Umbilical cord (tissue), 2 donors: ENCODE data around the gene F8. TPM values are rescaled to one million over a fixed set of nuclear protein-coding genes. Genes with fewer than 3 reads are reported as not detected.
"Not testable (repeated sequence)": the region's sequence is repeated elsewhere in the genome, so short reads cannot be mapped to it uniquely, and the experiment has no call there.

Experiments used
- DNase-seq: peaks from one replicate; pipeline ENCODE4 v3.0.0-alpha.2; 2015; ENCODE audit warnings: low spot score
- total RNA-seq: library from RNA; depleted of rRNA; stranded (reverse); fragments of >200 nt; gene quantifications from one replicate; pipeline ENCODE4 v1.2.3, GENCODE V29; 2014; ENCODE audit warnings: low replicate concordance; ENCODE audit not compliant: insufficient read depth

F8 gene
- total RNA-seq, 1 donor from 2014 or later = 1.4 TPM

- DNase-seq = not testable (repeated sequence)
Measured at GRCh38 chrX:154816326-154816898, 206.1 kb downstream of the F8 start.

GRCh38 chrX:154815274-154815818 is 207.2 kb downstream of the F8 start:
- DNase-seq = no peak

GRCh38 chrX:154813801-154814200 is 208.7 kb downstream of the F8 start:
- DNase-seq = no peak

- DNase-seq = no peak
Measured at GRCh38 chrX:154812341-154813101, 210.0 kb downstream of the F8 start.

- no peak for DNase-seq
Measured at GRCh38 chrX:154809939-154810665, 212.4 kb downstream of the F8 start.

GRCh38 chrX:154806837-154807501 is 215.6 kb downstream of the F8 start:
- no peak for DNase-seq

- no peak for DNase-seq
Measured at GRCh38 chrX:154805696-154806091, 216.8 kb downstream of the F8 start.

GRCh38 chrX:154804957-154805695 is 217.4 kb downstream of the F8 start, which contains the start of gene MPP1:
Gene MPP1 (minus strand): TSS chrX:154805485. CDS start chrX:154805373, 112 bp downstream.
- DNase-seq = peak; percentile 81

- no peak for DNase-seq
Measured at GRCh38 chrX:154804261-154804956, 218.1 kb downstream of the F8 start.

- DNase-seq = no peak
Measured at GRCh38 chrX:154802947-154803346, 219.6 kb downstream of the F8 start.

- DNase-seq = no peak
Measured at GRCh38 chrX:154800478-154801210, 221.9 kb downstream of the F8 start.

GRCh38 chrX:154799556-154800348 is 222.8 kb downstream of the F8 start:
- DNase-seq = no peak

GRCh38 chrX:154797006-154797405 is 225.5 kb downstream of the F8 start:
- DNase-seq = no peak

GRCh38 chrX:154795016-154795415 is 227.5 kb downstream of the F8 start:
- DNase-seq = no peak

GRCh38 chrX:154793084-154793795 is 229.3 kb downstream of the F8 start:
- DNase-seq = no peak

GRCh38 chrX:154791939-154792338 is 230.6 kb downstream of the F8 start:
- no peak for DNase-seq

GRCh38 chrX:154791467-154791866 is 231.1 kb downstream of the F8 start:
- no peak for DNase-seq
